CD14-positive monocyte (primary cell): ENCODE results near the gene MYO7B. TPM values are rescaled to one million over a fixed set of nuclear protein-coding genes. Genes with fewer than 3 reads are reported as not detected.

Experiments used
- DNase-seq, 3 donors: peaks; one replicate each; pipeline ENCODE4 v3.0.0-alpha.2; 2011 to 2022
- H2AFZ ChIP-seq: 2 replicates; pipeline ENCODE4 v1.6.0; 2012; ENCODE audit warnings: mild to moderate bottlenecking, low read depth, low read length, inconsistent platforms; ENCODE audit not compliant: insufficient read depth, poor library complexity, severe bottlenecking
- H3K27ac ChIP-seq, 2 donors: 1 replicate in 1 of 2; 2 replicates in 1 of 2; pipeline ENCODE4 v1.5.1; 2012 to 2013; ENCODE audit warnings: low read length in 2 of 2, control low read depth in 1 of 2, inconsistent platforms in 1 of 2, low read depth in 1 of 2, mild to moderate bottlenecking in 1 of 2
- H3K27me3 ChIP-seq, 2 donors: one replicate each; pipeline versions ENCODE4 v1.6.0 to v1.6.1; 2011 to 2013; ENCODE audit warnings: low read length in 2 of 2; ENCODE audit not compliant: control insufficient read depth in 2 of 2, insufficient read depth in 2 of 2
- H3K36me3 ChIP-seq, 2 donors: replicated peaks in 1 of 2; 1 replicate in 1 of 2; 2 replicates in 1 of 2; pipeline versions ENCODE4 v1.5.1 to v1.6.1; 2012 to 2013; ENCODE audit warnings: low read length in 2 of 2, control low read depth in 1 of 2, inconsistent platforms in 1 of 2, mild to moderate bottlenecking in 1 of 2; ENCODE audit not compliant: insufficient read depth in 2 of 2, control insufficient read depth in 1 of 2
- H3K4me1 ChIP-seq, 2 donors: 1 replicate in 1 of 2; 2 replicates in 1 of 2; pipeline versions ENCODE4 v1.5.1 to v1.6.1; 2012 to 2013; ENCODE audit warnings: low read length in 2 of 2, control low read depth in 1 of 2, inconsistent platforms in 1 of 2, mild to moderate bottlenecking in 1 of 2, moderate library complexity in 1 of 2; ENCODE audit not compliant: insufficient read depth in 2 of 2, control insufficient read depth in 1 of 2
- H3K4me2 ChIP-seq: replicated peaks from 2 replicates; pipeline ENCODE3; 2012; ENCODE audit warnings: low read length, moderate library complexity, mild to moderate bottlenecking; ENCODE audit not compliant: poor library complexity, severe bottlenecking; ENCODE audit errors: extremely low read depth
- H3K4me3 ChIP-seq, 3 experiments: fragments of 200-600 bp in 1 of 3; sonication (generic) in 1 of 3; replicated peaks in 1 of 3; 1 replicate in 2 of 3; 2 replicates in 1 of 3; pipeline ENCODE4 v1.5.1; 2011 to 2013; ENCODE audit warnings: low read length in 3 of 3, mild to moderate bottlenecking in 3 of 3, control low read depth in 2 of 3, low read depth in 2 of 3, inconsistent platforms in 1 of 3, moderate library complexity in 1 of 3
- H3K79me2 ChIP-seq: 2 replicates; pipeline ENCODE4 v1.6.0; 2012; ENCODE audit warnings: mild to moderate bottlenecking, control low read depth, inconsistent platforms, low read length, moderate library complexity; ENCODE audit not compliant: insufficient read depth
- H3K9ac ChIP-seq: 2 replicates; pipeline ENCODE4 v1.6.0; 2017; ENCODE audit warnings: low read length, mild to moderate bottlenecking; ENCODE audit not compliant: insufficient read depth, poor library complexity, severe bottlenecking
- H3K9me3 ChIP-seq, 2 donors: replicated peaks in 1 of 2; 1 replicate in 1 of 2; 2 replicates in 1 of 2; pipeline versions ENCODE4 v1.5.1 to v1.6.1; 2012 to 2013; ENCODE audit warnings: low read length in 2 of 2, control low read depth in 1 of 2; ENCODE audit not compliant: control insufficient read depth in 1 of 2, insufficient read depth in 1 of 2
- H4K20me1 ChIP-seq: 2 replicates; pipeline ENCODE4 v1.6.0; 2012; ENCODE audit warnings: mild to moderate bottlenecking, low read length, control low read depth, moderate library complexity; ENCODE audit not compliant: insufficient read depth
- H3K27ac Mint-ChIP-seq, 7 donors: one replicate each; pipeline ENCODE4 v1.8.0; 2020; ENCODE audit warnings: mild to moderate bottlenecking in 7 of 7, mixed read lengths in 7 of 7, moderate library complexity in 6 of 7, inconsistent platforms in 2 of 7
- H3K27me3 Mint-ChIP-seq, 3 donors: one replicate each; pipeline ENCODE4 v1.8.0; 2021 to 2022; ENCODE audit warnings: low read depth in 3 of 3, mild to moderate bottlenecking in 3 of 3, mixed read lengths in 3 of 3, moderate library complexity in 3 of 3, inconsistent platforms in 1 of 3
- H3K36me3 Mint-ChIP-seq, 2 donors: one replicate each; pipeline ENCODE4 v1.8.0; 2020; ENCODE audit warnings: mixed read lengths in 2 of 2, inconsistent platforms in 1 of 2, mild to moderate bottlenecking in 1 of 2
- H3K4me1 Mint-ChIP-seq: one replicate; pipeline ENCODE4 v1.8.0; 2020; ENCODE audit warnings: mild to moderate bottlenecking, mixed read lengths
- H3K4me3 Mint-ChIP-seq, 2 donors: one replicate each; pipeline ENCODE4 v1.8.0; 2020; ENCODE audit warnings: mild to moderate bottlenecking in 2 of 2, mixed read lengths in 2 of 2, moderate library complexity in 1 of 2
- H3K9me3 Mint-ChIP-seq, 7 donors: one replicate each; pipeline ENCODE4 v1.8.0; 2020 to 2022; ENCODE audit warnings: mixed read lengths in 7 of 7, mild to moderate bottlenecking in 6 of 7, moderate library complexity in 6 of 7, inconsistent platforms in 2 of 7
- WGBS: methylation state at CpG from one replicate; pipeline ENCODE4 v1.1.5; 2013; ENCODE audit warnings: missing lambda C conversion rate; ENCODE audit not compliant: insufficient coverage; 5-methylcytosine and 5-hydroxymethylcytosine counted together
- intact Hi-C, 2 donors: fragments of 100-400 bp; cut with micrococcal nuclease; formaldehyde crosslinking; loops; one replicate each; pipeline versions ENCODE4 v1.15.0 to v1.15.1; 2023
- polyA plus RNA-seq, 3 donors: library from polyadenylated mRNA; depleted of rRNA in 1 of 3; unstranded in 2 of 3; stranded (reverse) in 1 of 3; fragments of 300-500 nt in 2 of 3; fragments of >200 nt in 1 of 3; fragmentation: Illumina TruSeq in 2 of 3; gene quantifications; 1 replicate in 2 of 3; 2 replicates in 1 of 3; pipeline ENCODE4 v1.2.3, GENCODE V29; 2012 to 2021
- TF ChIP-seq, protein P1 (sequence below): fragments of 200-600 bp; IDR thresholded peaks from one replicate; pipeline ENCODE4 v1.8.0; 2022; ENCODE audit warnings: antibody characterized with exemption, mild to moderate bottlenecking

MYO7B gene
- polyA plus RNA-seq, 3 donors, result 7.3 to 9.8 (median 9.0) TPM

DNA sequence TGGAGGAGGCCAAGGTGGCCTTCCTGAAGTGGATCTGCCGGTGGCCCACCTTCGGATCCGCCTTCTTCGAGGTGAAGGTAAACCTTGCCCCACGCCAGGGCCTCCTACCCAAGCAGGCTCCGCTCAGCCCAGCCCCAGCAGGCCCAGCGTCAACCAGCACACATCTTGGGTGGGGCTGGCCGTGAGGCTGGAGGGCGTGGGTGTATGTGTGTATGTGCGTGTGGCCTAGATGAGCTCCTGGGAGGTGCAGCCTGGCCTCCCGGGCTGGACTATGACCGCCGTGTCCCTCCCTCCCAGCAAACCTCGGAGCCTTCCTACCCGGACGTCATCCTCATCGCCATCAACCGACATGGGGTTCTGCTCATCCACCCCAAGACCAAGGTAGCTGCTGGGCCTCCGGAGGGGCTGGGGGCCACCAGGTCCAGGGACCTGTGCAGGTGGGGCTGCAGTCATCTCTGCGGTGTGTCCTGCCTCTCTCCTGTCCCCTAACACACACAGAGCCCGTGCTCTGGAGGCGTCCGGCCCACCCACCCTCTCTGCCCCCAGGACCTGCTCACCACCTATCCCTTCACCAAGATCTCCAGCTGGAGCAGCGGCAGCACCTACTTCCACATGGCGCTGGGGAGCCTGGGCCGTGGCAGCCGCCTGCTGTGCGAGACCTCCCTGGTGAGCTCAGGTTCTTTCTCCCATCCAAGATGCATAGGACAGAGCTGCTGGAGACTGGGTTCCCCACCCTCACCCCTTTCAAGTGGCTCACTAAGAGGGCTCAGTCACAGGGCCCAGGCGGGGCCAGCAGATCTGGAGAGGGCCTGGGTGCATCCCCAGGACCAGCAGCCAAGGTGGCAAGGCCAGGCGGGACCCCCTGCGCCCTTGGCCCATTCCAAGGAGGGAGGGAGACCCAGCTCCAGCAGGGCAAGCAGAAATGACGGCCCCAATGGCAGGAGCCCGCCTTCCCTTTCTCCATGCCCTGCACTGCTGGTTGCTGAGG is 101.1 kb downstream of the MYO7B start:
- H3K4me2 ChIP-seq, result peak overlapping the region; percentile 59
- H3K4me1 ChIP-seq, result peaks cover 55 to 81% of the 10 kb centered on the region in 2 donors
- H3K9ac ChIP-seq, result peak overlapping the region; percentile 18
- no peaks in the 10 kb centered on the region for H3K79me2 ChIP-seq
- no peak overlapping the region for H2AFZ ChIP-seq
- H3K36me3 Mint-ChIP-seq, result peaks cover 2 to 10% of the 10 kb centered on the region in 2 donors
- no peaks in the 10 kb centered on the region for H4K20me1 ChIP-seq
- intact Hi-C loops, result no loop called here
- no peaks in the 10 kb centered on the region for H3K36me3 ChIP-seq
- H3K27me3 ChIP-seq, result no peaks in the 10 kb centered on the region
- H3K4me1 Mint-ChIP-seq, result peaks cover 58% of the 10 kb centered on the region
- peak overlapping the region in 2 of 7 donors; percentile 14 to 60 for H3K27ac Mint-ChIP-seq
- no peak overlapping the region for H3K4me3 ChIP-seq
- no peak for DNase-seq
- H3K9me3 Mint-ChIP-seq, result no peaks in the 10 kb centered on the region
- TF ChIP-seq, protein P1, sequence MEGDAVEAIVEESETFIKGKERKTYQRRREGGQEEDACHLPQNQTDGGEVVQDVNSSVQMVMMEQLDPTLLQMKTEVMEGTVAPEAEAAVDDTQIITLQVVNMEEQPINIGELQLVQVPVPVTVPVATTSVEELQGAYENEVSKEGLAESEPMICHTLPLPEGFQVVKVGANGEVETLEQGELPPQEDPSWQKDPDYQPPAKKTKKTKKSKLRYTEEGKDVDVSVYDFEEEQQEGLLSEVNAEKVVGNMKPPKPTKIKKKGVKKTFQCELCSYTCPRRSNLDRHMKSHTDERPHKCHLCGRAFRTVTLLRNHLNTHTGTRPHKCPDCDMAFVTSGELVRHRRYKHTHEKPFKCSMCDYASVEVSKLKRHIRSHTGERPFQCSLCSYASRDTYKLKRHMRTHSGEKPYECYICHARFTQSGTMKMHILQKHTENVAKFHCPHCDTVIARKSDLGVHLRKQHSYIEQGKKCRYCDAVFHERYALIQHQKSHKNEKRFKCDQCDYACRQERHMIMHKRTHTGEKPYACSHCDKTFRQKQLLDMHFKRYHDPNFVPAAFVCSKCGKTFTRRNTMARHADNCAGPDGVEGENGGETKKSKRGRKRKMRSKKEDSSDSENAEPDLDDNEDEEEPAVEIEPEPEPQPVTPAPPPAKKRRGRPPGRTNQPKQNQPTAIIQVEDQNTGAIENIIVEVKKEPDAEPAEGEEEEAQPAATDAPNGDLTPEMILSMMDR, result no peak
- no peaks in the 10 kb centered on the region for H3K9me3 ChIP-seq
- 97% methylated on average over 28 of the region's 33 CpGs for WGBS
- H3K4me3 Mint-ChIP-seq, result no peak overlapping the region
- peaks cover 0 to 1% (median 0%) of the 10 kb centered on the region in 3 donors for H3K27me3 Mint-ChIP-seq
- H3K27ac ChIP-seq, result peak overlapping the region in 1 of 2 donors; percentile 70

DNA sequence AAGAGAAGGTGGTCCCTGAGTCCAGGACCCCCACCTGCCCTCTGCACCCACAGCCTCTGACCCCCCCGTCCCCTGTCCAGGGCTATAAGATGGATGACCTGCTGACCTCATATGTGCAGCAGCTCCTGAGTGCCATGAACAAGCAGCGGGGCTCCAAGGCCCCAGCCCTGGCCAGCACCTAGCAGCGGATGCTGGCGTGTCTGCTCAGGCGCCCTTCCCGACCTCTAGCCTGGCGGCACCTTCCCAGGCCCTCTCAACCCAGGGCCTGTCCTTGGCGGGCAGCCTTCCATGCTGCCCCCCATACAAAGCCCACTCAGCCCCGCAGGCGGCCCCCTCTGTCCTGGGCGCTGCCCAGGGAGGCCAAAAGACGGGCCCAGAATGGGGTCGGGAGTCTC is 101.8 kb downstream of the MYO7B start:
- Histone ChIP-seq H4K20me1 (no peaks in the 10 kb centered on the region), H3K4me2 (peak overlapping the region; percentile 59), H3K9me3 (no peaks in the 10 kb centered on the region), H2AFZ (peak overlapping the region; percentile 68), H3K36me3 (no peaks in the 10 kb centered on the region), H3K4me1 (peaks cover 55 to 81% of the 10 kb centered on the region in 2 donors), H3K79me2 (no peaks in the 10 kb centered on the region), H3K4me3 (peak overlapping the region in 1 of 3 experiments; percentile 52), H3K27me3 (no peaks in the 10 kb centered on the region), H3K27ac (peak overlapping the region; percentile 49 to 70), H3K9ac (peak overlapping the region; percentile 18)
- peaks cover 59% of the 10 kb centered on the region for H3K4me1 Mint-ChIP-seq
- WGBS, result 99% methylated on average over 6 of the region's 13 CpGs
- no peak for DNase-seq
- peaks cover 0 to 1% (median 0%) of the 10 kb centered on the region in 3 donors for H3K27me3 Mint-ChIP-seq
- intact Hi-C loops, result no loop called here
- H3K27ac Mint-ChIP-seq, result peak overlapping the region in 2 of 7 donors; percentile 14 to 26
- TF ChIP-seq, protein P1, result no peak
- no peak overlapping the region for H3K4me3 Mint-ChIP-seq
- peaks cover 2 to 10% of the 10 kb centered on the region in 2 donors for H3K36me3 Mint-ChIP-seq
- H3K9me3 Mint-ChIP-seq, result no peaks in the 10 kb centered on the region
